Measurements from ENCODE around the gene DCC. TPM values are rescaled to one million over a fixed set of nuclear protein-coding genes. Genes with fewer than 3 reads are reported as not detected.

DCC gene
- total RNA-seq, 2 experiments from 2014 or later = not detected

DNA sequence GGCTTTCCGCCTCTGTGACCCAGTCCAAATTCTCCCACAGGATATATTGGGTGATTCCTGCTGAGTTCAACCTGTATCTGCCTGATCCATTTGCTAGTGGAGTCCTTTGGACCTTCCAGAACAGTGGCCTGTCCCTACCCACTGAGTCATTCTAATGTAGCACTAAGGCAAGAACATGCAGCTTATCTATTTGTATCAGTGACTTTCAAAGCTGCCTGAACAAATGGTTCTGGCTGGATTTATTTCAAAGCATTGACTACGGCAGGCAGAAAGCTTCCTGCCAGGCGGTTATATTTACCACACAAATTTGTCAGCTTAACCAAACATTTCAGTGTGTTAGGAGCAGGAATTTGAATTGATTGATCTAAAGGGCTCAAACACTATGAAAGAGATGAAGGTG, 613.4 kb downstream of the DCC start:
- no peak overlapping the region for H3K4me3 Mint-ChIP-seq
- no peak for DNase-seq
- CTCF ChIA-PET = no interaction called here

DNA sequence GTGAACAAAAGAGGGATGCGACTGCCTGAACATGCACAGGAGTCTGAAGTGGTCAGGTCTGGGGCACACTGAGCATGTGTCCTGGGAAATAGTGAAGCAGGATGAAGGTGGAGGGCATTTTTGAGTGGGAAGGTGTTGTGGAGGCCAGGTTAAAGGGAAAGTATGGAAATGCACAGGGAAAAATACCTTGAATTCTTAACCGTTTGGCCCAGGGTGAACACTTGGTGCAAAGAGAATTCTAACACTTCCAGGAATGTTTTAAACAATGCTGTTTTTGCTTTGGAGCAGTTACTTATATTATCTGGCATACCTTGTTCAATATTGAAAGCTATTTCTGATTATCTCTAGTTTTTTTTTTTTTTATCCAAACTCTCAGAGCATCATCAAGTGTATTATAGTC, 623.5 kb downstream of the DCC start:
- Mint-ChIP-seq H3K27ac (no peak overlapping the region), H3K27me3 (no peaks in the 10 kb centered on the region), H3K4me1 (no peaks in the 10 kb centered on the region), H3K36me3 (ENCODE audit: low read depth) (no peaks in the 10 kb centered on the region), H3K4me3 (no peak overlapping the region), H3K9me3 (peaks cover 8% of the 10 kb centered on the region)
- ChIA-PET CTCF (no interaction called here), POLR2A (no interaction called here)
- no peak for DNase-seq

More for the DNA sequence above, 613.4 kb downstream of the DCC start:
- peaks cover 4% of the 10 kb centered on the region for H3K9me3 Mint-ChIP-seq
- H3K4me1 Mint-ChIP-seq = no peaks in the 10 kb centered on the region
- no peak overlapping the region for H3K27ac Mint-ChIP-seq
- H3K27me3 Mint-ChIP-seq = no peaks in the 10 kb centered on the region
- H3K36me3 Mint-ChIP-seq (ENCODE audit: low read depth) = no peaks in the 10 kb centered on the region
- POLR2A ChIA-PET = no interaction called here

- ChIA-PET CTCF (no interaction called here), POLR2A (no interaction called here)
- H3K36me3 Mint-ChIP-seq (ENCODE audit: low read depth) = no peaks in the 10 kb centered on the region
- DNase-seq = no peak
- no peaks in the 10 kb centered on the region for H3K4me1 Mint-ChIP-seq
- no peak overlapping the region for H3K27ac Mint-ChIP-seq
- H3K4me3 Mint-ChIP-seq = no peak overlapping the region
- peaks cover 10% of the 10 kb centered on the region for H3K9me3 Mint-ChIP-seq
- no peaks in the 10 kb centered on the region for H3K27me3 Mint-ChIP-seq
These were observed 630.7 kb downstream of the DCC start for GRCh38 chr18:52970686-52971085.

GRCh38 chr18:52971097-52971496, 631.1 kb downstream of the DCC start:
- POLR2A ChIA-PET = no interaction called here
- H3K4me3 Mint-ChIP-seq = no peak overlapping the region
- no peaks in the 10 kb centered on the region for H3K36me3 Mint-ChIP-seq (ENCODE audit: low read depth)
- no peaks in the 10 kb centered on the region for H3K27me3 Mint-ChIP-seq
- H3K27ac Mint-ChIP-seq = no peak overlapping the region
- peaks cover 10% of the 10 kb centered on the region for H3K9me3 Mint-ChIP-seq
- no peak for DNase-seq
- CTCF ChIA-PET = no interaction called here
- no peaks in the 10 kb centered on the region for H3K4me1 Mint-ChIP-seq

GRCh38 chr18:52979892-52980291, 639.9 kb downstream of the DCC start:
- Mint-ChIP-seq H3K4me3 (no peak overlapping the region), H3K4me1 (no peaks in the 10 kb centered on the region), H3K9me3 (peaks cover 3% of the 10 kb centered on the region), H3K36me3 (ENCODE audit: low read depth) (no peaks in the 10 kb centered on the region), H3K27me3 (no peaks in the 10 kb centered on the region), H3K27ac (no peak overlapping the region)
- ChIA-PET POLR2A (no interaction called here), CTCF (no interaction called here)
- DNase-seq = no peak

DNA sequence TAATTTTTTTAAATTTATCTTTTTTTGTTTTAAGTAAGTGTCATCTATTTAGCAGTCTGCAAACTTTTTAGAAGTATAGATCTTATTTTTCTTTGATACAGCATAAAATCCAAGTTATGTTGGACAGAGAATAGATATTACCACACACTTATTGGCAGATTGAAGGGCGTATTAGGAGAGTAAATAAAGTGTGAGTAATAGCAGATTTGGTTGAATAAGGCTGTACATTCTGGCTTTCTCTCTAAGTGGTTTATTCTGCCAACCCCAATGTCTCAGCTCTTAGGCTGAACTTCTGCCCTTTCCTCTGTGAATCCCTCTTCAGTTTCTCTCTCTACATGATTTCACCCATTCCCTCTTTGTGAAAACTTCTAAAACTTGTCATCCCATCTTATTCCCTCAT, 651.2 kb downstream of the DCC start:
- DNase-seq = no peak
- H3K27ac Mint-ChIP-seq = no peak overlapping the region
- H3K9me3 Mint-ChIP-seq = peaks cover 4% of the 10 kb centered on the region
- no peaks in the 10 kb centered on the region for H3K4me1 Mint-ChIP-seq
- CTCF ChIA-PET = no interaction called here
- no peaks in the 10 kb centered on the region for H3K27me3 Mint-ChIP-seq
- POLR2A ChIA-PET = no interaction called here
- H3K4me3 Mint-ChIP-seq = no peak overlapping the region
- H3K36me3 Mint-ChIP-seq (ENCODE audit: low read depth) = no peaks in the 10 kb centered on the region

DNA sequence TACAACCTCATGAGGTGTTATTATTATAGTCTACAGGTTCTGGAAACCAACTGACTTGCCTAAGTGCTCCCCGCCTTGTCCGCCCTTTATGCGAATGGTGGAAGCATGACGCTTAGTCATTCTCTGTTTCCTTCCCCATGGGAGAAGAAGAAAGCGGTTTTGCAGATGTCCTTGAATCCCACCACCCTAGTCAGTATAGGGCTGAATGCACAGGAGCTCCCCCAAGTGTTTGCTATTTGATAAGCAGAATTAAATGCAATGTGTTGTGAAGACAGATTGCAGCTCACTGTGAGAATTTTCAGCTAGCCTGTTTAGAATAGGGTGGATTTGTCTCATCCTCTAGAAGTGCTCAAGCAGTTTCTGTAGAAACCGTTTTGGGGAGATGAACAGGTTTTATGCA, 652.0 kb downstream of the DCC start:
- peaks cover 4% of the 10 kb centered on the region for H3K9me3 Mint-ChIP-seq
- ChIA-PET POLR2A (no interaction called here), CTCF (no interaction called here)
- no peak for DNase-seq
- H3K27me3 Mint-ChIP-seq = no peaks in the 10 kb centered on the region
- no peak overlapping the region for H3K27ac Mint-ChIP-seq
- no peaks in the 10 kb centered on the region for H3K36me3 Mint-ChIP-seq (ENCODE audit: low read depth)
- no peaks in the 10 kb centered on the region for H3K4me1 Mint-ChIP-seq
- H3K4me3 Mint-ChIP-seq = no peak overlapping the region

- H3K4me1 Mint-ChIP-seq = no peaks in the 10 kb centered on the region
- DNase-seq = no peak
- no peak overlapping the region for H3K27ac Mint-ChIP-seq
- ChIA-PET CTCF (no interaction called here), POLR2A (no interaction called here)
- no peaks in the 10 kb centered on the region for H3K27me3 Mint-ChIP-seq
- no peaks in the 10 kb centered on the region for H3K36me3 Mint-ChIP-seq (ENCODE audit: low read depth)
- H3K9me3 Mint-ChIP-seq = peaks cover 2% of the 10 kb centered on the region
- no peak overlapping the region for H3K4me3 Mint-ChIP-seq
These were observed 655.9 kb downstream of the DCC start for GRCh38 chr18:52995875-52996274.

- Mint-ChIP-seq H3K36me3 (ENCODE audit: low read depth) (no peaks in the 10 kb centered on the region), H3K4me1 (no peaks in the 10 kb centered on the region), H3K9me3 (peaks cover 6% of the 10 kb centered on the region), H3K4me3 (no peak overlapping the region), H3K27me3 (no peaks in the 10 kb centered on the region), H3K27ac (no peak overlapping the region)
- CTCF ChIA-PET = no interaction called here
- POLR2A ChIA-PET = no interaction called here
- DNase-seq = no peak
These were observed 659.6 kb downstream of the DCC start for GRCh38 chr18:52999633-53000032.

DNA sequence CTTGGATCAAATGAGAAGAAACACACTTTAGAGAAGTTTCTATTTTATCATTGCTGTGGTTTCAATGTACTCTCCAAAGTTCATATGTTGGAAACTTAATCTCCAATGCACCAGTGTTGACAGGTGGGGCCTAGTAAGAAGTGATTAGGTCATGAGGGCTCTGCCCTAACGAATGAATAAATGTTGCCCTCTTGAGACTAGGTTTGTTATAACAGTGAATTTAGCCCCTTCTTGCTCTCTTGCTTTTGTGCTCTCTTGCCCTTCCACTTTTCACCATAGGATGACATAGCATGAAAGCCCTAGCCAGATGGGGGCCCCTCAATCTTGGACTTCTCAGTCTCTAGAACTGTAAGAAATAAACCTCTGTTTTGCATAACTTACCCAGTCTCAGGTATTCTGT, 664.8 kb downstream of the DCC start:
- H3K4me3 Mint-ChIP-seq = no peak overlapping the region
- H3K27ac Mint-ChIP-seq = no peak overlapping the region
- no peak for DNase-seq
- H3K4me1 Mint-ChIP-seq = no peaks in the 10 kb centered on the region
- POLR2A ChIA-PET = no interaction called here
- no peaks in the 10 kb centered on the region for H3K36me3 Mint-ChIP-seq (ENCODE audit: low read depth)
- H3K9me3 Mint-ChIP-seq = peaks cover 6% of the 10 kb centered on the region
- CTCF ChIA-PET = no interaction called here
- no peaks in the 10 kb centered on the region for H3K27me3 Mint-ChIP-seq

DNA sequence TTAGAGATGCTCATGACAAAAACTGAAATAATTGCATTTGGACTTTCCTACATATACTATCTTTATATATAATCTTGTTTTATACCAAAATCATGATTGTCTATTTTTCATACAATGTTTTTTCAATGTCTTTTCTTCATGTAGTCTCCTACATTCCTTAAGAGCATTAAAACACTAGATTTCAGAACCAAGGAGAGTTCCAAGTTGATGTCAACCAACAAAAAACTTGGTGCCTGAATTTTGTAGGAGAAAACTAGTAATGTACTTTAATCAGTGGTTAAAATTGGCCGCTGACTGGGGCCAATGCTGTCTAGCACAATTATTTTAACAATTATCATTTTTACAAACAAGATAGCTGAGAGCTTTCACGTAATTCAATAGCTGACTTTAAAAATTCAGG, 678.8 kb downstream of the DCC start:
- ChIA-PET CTCF (no interaction called here), POLR2A (no interaction called here)
- no peak overlapping the region for H3K4me3 Mint-ChIP-seq
- no peaks in the 10 kb centered on the region for H3K27me3 Mint-ChIP-seq
- DNase-seq = no peak
- no peak overlapping the region for H3K27ac Mint-ChIP-seq
- H3K9me3 Mint-ChIP-seq = no peaks in the 10 kb centered on the region
- H3K36me3 Mint-ChIP-seq (ENCODE audit: low read depth) = no peaks in the 10 kb centered on the region
- H3K4me1 Mint-ChIP-seq = no peaks in the 10 kb centered on the region

- no peaks in the 10 kb centered on the region for H3K36me3 Mint-ChIP-seq (ENCODE audit: low read depth)
- ChIA-PET POLR2A (no interaction called here), CTCF (no interaction called here)
- no peak overlapping the region for H3K4me3 Mint-ChIP-seq
- H3K9me3 Mint-ChIP-seq = peaks cover 3% of the 10 kb centered on the region
- no peak for DNase-seq
- H3K4me1 Mint-ChIP-seq = no peaks in the 10 kb centered on the region
- H3K27me3 Mint-ChIP-seq = no peaks in the 10 kb centered on the region
- no peak overlapping the region for H3K27ac Mint-ChIP-seq
These were observed 685.2 kb downstream of the DCC start for GRCh38 chr18:53025247-53025646.

- DNase-seq = no peak
- H3K9me3 Mint-ChIP-seq = peaks cover 3% of the 10 kb centered on the region
- no peak overlapping the region for H3K27ac Mint-ChIP-seq
- H3K4me3 Mint-ChIP-seq = no peak overlapping the region
- no peaks in the 10 kb centered on the region for H3K4me1 Mint-ChIP-seq
- H3K36me3 Mint-ChIP-seq (ENCODE audit: low read depth) = no peaks in the 10 kb centered on the region
- no peaks in the 10 kb centered on the region for H3K27me3 Mint-ChIP-seq
- POLR2A ChIA-PET = no interaction called here
- CTCF ChIA-PET = no interaction called here
These were observed 688.6 kb downstream of the DCC start for GRCh38 chr18:53028565-53028964.

- Mint-ChIP-seq H3K27me3 (no peaks in the 10 kb centered on the region), H3K4me1 (no peaks in the 10 kb centered on the region), H3K36me3 (ENCODE audit: low read depth) (no peaks in the 10 kb centered on the region), H3K4me3 (no peak overlapping the region), H3K27ac (no peak overlapping the region), H3K9me3 (no peaks in the 10 kb centered on the region)
- POLR2A ChIA-PET = no interaction called here
- CTCF ChIA-PET = no interaction called here
- no peak for DNase-seq
These were observed 693.1 kb downstream of the DCC start for GRCh38 chr18:53033128-53033527.

GRCh38 chr18:53038608-53039007, 698.6 kb downstream of the DCC start:
- H3K36me3 Mint-ChIP-seq (ENCODE audit: low read depth) = no peaks in the 10 kb centered on the region
- no peak overlapping the region for H3K27ac Mint-ChIP-seq
- H3K9me3 Mint-ChIP-seq = peaks cover 9% of the 10 kb centered on the region
- no peak for DNase-seq
- no peak overlapping the region for H3K4me3 Mint-ChIP-seq
- CTCF ChIA-PET = no interaction called here
- H3K27me3 Mint-ChIP-seq = no peaks in the 10 kb centered on the region
- no peaks in the 10 kb centered on the region for H3K4me1 Mint-ChIP-seq
- POLR2A ChIA-PET = no interaction called here

Measured in activated CD4-positive, alpha-beta memory T cell treated with anti-CD3 and anti-CD28 coated beads, Interleukin-2, amount 10 ng/mL, durations not matched to agents 7 days and 5 days (primary cell).